H1 (cell line): ENCODE measurements around the gene HES4. TPM values are rescaled to one million over a fixed set of nuclear protein-coding genes. Genes with fewer than 3 reads are reported as not detected.

Source experiments
- CTCF ChIA-PET: fragments of 300-600 bp; sonication (Branson Sonifier 250); formaldehyde crosslinking; loops from one replicate; lab custom pipeline; 2021; ENCODE audit not compliant: partially characterized antibody; lab: Charles Lee
- POLR2A ChIA-PET: fragments of 300-600 bp; sonication (Branson Sonifier 250); formaldehyde crosslinking; loops from one replicate; lab custom pipeline; 2021; ENCODE audit warnings: inconsistent platforms; ENCODE audit not compliant: partially characterized antibody; lab: Charles Lee
- DNase-seq, 2 experiments: peaks; one replicate each; pipeline versions ENCODE4 v3.0.0 to v3.0.0-alpha.2; 2010 to 2022; ENCODE audit warnings: low spot score in 2 of 2, low read depth in 1 of 2, mixed read lengths in 1 of 2
- FAIRE-seq: peaks from 2 replicates; lab custom pipeline; 2011; peaks lifted over from hg19 to GRCh38; lab: Jason Lieb, UNC
- H2AFZ ChIP-seq: 2 replicates; pipeline ENCODE4 v1.8.1; 2012; ENCODE audit warnings: low read length, inconsistent platforms
- H2AK5ac ChIP-seq: 2 replicates; pipeline ENCODE4 v1.6.1; 2013; ENCODE audit warnings: low read depth, low read length
- H2BK120ac ChIP-seq: replicated peaks from 2 replicates; pipeline ENCODE3; 2013; ENCODE audit warnings: low read depth, low read length, inconsistent platforms
- H2BK12ac ChIP-seq: 2 replicates; pipeline ENCODE4 v1.6.1; 2013; ENCODE audit warnings: low read depth, low read length
- H2BK15ac ChIP-seq: 2 replicates; pipeline ENCODE4 v1.6.1; 2013; ENCODE audit warnings: low read length
- H2BK20ac ChIP-seq: 2 replicates; pipeline ENCODE4 v1.6.1; 2013; ENCODE audit warnings: low read length
- H2BK5ac ChIP-seq: 2 replicates; pipeline ENCODE4 v1.6.1; 2013; ENCODE audit warnings: low read depth, low read length
- H3K14ac ChIP-seq: 2 replicates; pipeline ENCODE4 v1.6.1; 2013; ENCODE audit warnings: inconsistent platforms; ENCODE audit not compliant: insufficient read length
- H3K18ac ChIP-seq: 2 replicates; pipeline ENCODE4 v1.6.1; 2013; ENCODE audit warnings: low read length; ENCODE audit errors: extremely low read depth
- H3K23ac ChIP-seq: 2 replicates; pipeline ENCODE4 v1.6.1; 2013; ENCODE audit warnings: inconsistent platforms; ENCODE audit not compliant: insufficient read length
- H3K23me2 ChIP-seq: 2 replicates; pipeline ENCODE4 v1.6.1; 2013; ENCODE audit warnings: low read depth, low read length
- H3K27ac ChIP-seq: 2 replicates; pipeline ENCODE4 v1.6.1; 2011; ENCODE audit warnings: low read depth, low read length, inconsistent platforms
- H3K27me3 ChIP-seq, 4 experiments: replicated peaks in 1 of 4; 1 replicate in 1 of 4; 2 replicates in 3 of 4; pipeline versions ENCODE4 v1.6.1 to v1.8.1; 2011 to 2013; ENCODE audit warnings: low read length in 3 of 4, mild to moderate bottlenecking in 3 of 4, inconsistent platforms in 2 of 4, mixed read lengths in 2 of 4, moderate library complexity in 1 of 4; ENCODE audit not compliant: control insufficient read depth in 3 of 4, insufficient read depth in 3 of 4; ENCODE audit errors: extremely low read depth in 1 of 4
- H3K36me3 ChIP-seq, 4 experiments: 2 replicates each; pipeline versions ENCODE4 v1.6.1 to v1.8.1; 2011 to 2013; ENCODE audit warnings: mild to moderate bottlenecking in 4 of 4, low read length in 3 of 4, moderate library complexity in 2 of 4, control low read depth in 1 of 4, inconsistent platforms in 1 of 4; ENCODE audit not compliant: insufficient read depth in 4 of 4, control insufficient read depth in 2 of 4
- H3K4ac ChIP-seq: replicated peaks from 2 replicates; pipeline ENCODE3; 2013; ENCODE audit warnings: low read length, low read depth, mixed read lengths, inconsistent platforms; ENCODE audit not compliant: insufficient read length
- H3K4me1 ChIP-seq, 4 experiments: replicated peaks in 1 of 4; 1 replicate in 1 of 4; 2 replicates in 3 of 4; pipeline versions ENCODE4 v1.6.1 to v1.8.1; 2011 to 2013; ENCODE audit warnings: low read length in 3 of 4, inconsistent platforms in 2 of 4, mixed read lengths in 1 of 4; ENCODE audit not compliant: insufficient read depth in 4 of 4, control insufficient read depth in 3 of 4
- H3K4me2 ChIP-seq, 2 experiments: 2 replicates each; pipeline versions ENCODE4 v1.6.1 to v1.8.1; 2011 to 2013; ENCODE audit warnings: low read depth in 2 of 2, low read length in 2 of 2, control low read depth in 1 of 2, inconsistent platforms in 1 of 2, mild to moderate bottlenecking in 1 of 2; ENCODE audit not compliant: insufficient read depth in 1 of 2
- H3K4me3 ChIP-seq, 4 experiments: fragments of 200-600, 300-600 bp in 1 of 4; sonication (generic), shearing (Covaris generic), sonication (Bioruptor Twin) in 1 of 4; 2 replicates each; pipeline versions ENCODE4 v1.5.1 to v1.8.1; 2011 to 2016; ENCODE audit warnings: low read length in 4 of 4, low read depth in 3 of 4, control low read depth in 2 of 4, inconsistent platforms in 2 of 4, mild to moderate bottlenecking in 2 of 4, mixed read lengths in 1 of 4, moderate library complexity in 1 of 4; ENCODE audit not compliant: insufficient read depth in 2 of 4; ENCODE audit errors: extremely low read depth in 1 of 4
- H3K56ac ChIP-seq: replicated peaks from 2 replicates; pipeline ENCODE3; 2013; ENCODE audit warnings: low read depth, mild to moderate bottlenecking, mixed read lengths, low read length, inconsistent platforms; ENCODE audit not compliant: insufficient read length
- H3K79me1 ChIP-seq: 2 replicates; pipeline ENCODE4 v1.6.1; 2013; ENCODE audit warnings: low read depth, low read length, control low read depth
- H3K79me2 ChIP-seq, 2 experiments: 2 replicates each; pipeline versions ENCODE4 v1.6.1 to v1.8.1; 2012 to 2013; ENCODE audit warnings: low read length in 2 of 2, mild to moderate bottlenecking in 2 of 2, inconsistent platforms in 1 of 2; ENCODE audit not compliant: insufficient read depth in 2 of 2, control insufficient read depth in 1 of 2
- H3K9ac ChIP-seq, 4 experiments: replicated peaks in 1 of 4; 1 replicate in 1 of 4; 2 replicates in 3 of 4; pipeline versions ENCODE4 v1.6.1 to v1.8.1; 2011 to 2013; ENCODE audit warnings: low read depth in 3 of 4, low read length in 3 of 4, control low read depth in 2 of 4, mild to moderate bottlenecking in 2 of 4, moderate library complexity in 2 of 4, inconsistent platforms in 1 of 4; ENCODE audit errors: extremely low read depth in 1 of 4
- H3K9me3 ChIP-seq, 2 experiments: 2 replicates each; pipeline versions ENCODE4 v1.6.1 to v1.8.1; 2012 to 2013; ENCODE audit warnings: mild to moderate bottlenecking in 2 of 2, moderate library complexity in 2 of 2, control low read depth in 1 of 2, inconsistent platforms in 1 of 2, low read depth in 1 of 2, low read length in 1 of 2, mixed read lengths in 1 of 2; ENCODE audit not compliant: insufficient read depth in 2 of 2
- H4K20me1 ChIP-seq, 2 experiments: replicated peaks in 1 of 2; 2 replicates each; pipeline versions ENCODE3 to v1.8.1; 2011 to 2013; ENCODE audit warnings: inconsistent platforms in 2 of 2, low read length in 2 of 2, mild to moderate bottlenecking in 1 of 2; ENCODE audit not compliant: insufficient read depth in 2 of 2, control insufficient read depth in 1 of 2
- H4K5ac ChIP-seq: 2 replicates; pipeline ENCODE4 v1.6.1; 2013; ENCODE audit warnings: low read length, low read depth, mixed read lengths, inconsistent platforms; ENCODE audit not compliant: insufficient read length
- H4K8ac ChIP-seq: 2 replicates; pipeline ENCODE4 v1.8.0; 2013; ENCODE audit warnings: mild to moderate bottlenecking, moderate library complexity, low read length, inconsistent platforms; ENCODE audit not compliant: insufficient read depth; ENCODE audit errors: extremely low read depth
- H4K91ac ChIP-seq: replicated peaks from 2 replicates; pipeline ENCODE3; 2013; ENCODE audit warnings: low read length, mixed read lengths, inconsistent platforms; ENCODE audit not compliant: insufficient read length
- BCL11A ChIP-seq, 2 experiments: IDR thresholded peaks; one replicate each; pipeline ENCODE4 v1.6.1; 2011; ENCODE audit warnings: low read depth in 2 of 2, low read length in 2 of 2, mild to moderate bottlenecking in 2 of 2
- CBX5 ChIP-seq: fragments of 300-800, 300-1000 bp; sonication (generic); IDR thresholded peaks from 2 replicates; pipeline ENCODE4 v1.7.1; 2016; ENCODE audit warnings: antibody characterized with exemption, low read length, low read depth
- JUN ChIP-seq: IDR thresholded peaks from 2 replicates; pipeline ENCODE4 v1.6.1; 2011; ENCODE audit warnings: low read depth, mild to moderate bottlenecking, improper control_type of control experiment, low read length
- KDM5A ChIP-seq: fragments of 200-600 bp; IDR thresholded peaks from 2 replicates; pipeline ENCODE4 v1.7.1; 2012; ENCODE audit warnings: mild to moderate bottlenecking, low read length, inconsistent platforms, mixed read lengths
- NRF1 ChIP-seq: IDR thresholded peaks from 2 replicates; pipeline ENCODE4 v1.6.1; 2011; ENCODE audit warnings: mild to moderate bottlenecking, low read depth, low read length, improper control_type of control experiment
- RAD21 ChIP-seq, 2 experiments: IDR thresholded peaks in 1 of 2; conservative IDR thresholded peaks in 1 of 2; 2 replicates each; pipeline ENCODE4 v1.6.1; 2011; ENCODE audit warnings: low read depth in 2 of 2, low read length in 2 of 2, improper control_type of control experiment in 1 of 2, inconsistent platforms in 1 of 2, mild to moderate bottlenecking in 1 of 2, moderate library complexity in 1 of 2
- RBBP5 ChIP-seq: IDR thresholded peaks from 2 replicates; pipeline ENCODE4 v1.7.1; 2012; ENCODE audit warnings: low read depth, mild to moderate bottlenecking, inconsistent platforms, low read length, moderate library complexity, borderline replicate concordance
- SIX5 ChIP-seq: IDR thresholded peaks from 2 replicates; pipeline ENCODE4 v1.6.1; 2011; ENCODE audit warnings: mild to moderate bottlenecking, low read depth, low read length
- SP1 ChIP-seq: IDR thresholded peaks from 2 replicates; pipeline ENCODE4 v1.6.1; 2011; ENCODE audit warnings: low read depth, low read length
- WGBS, 2 experiments: shearing (Covaris generic) in 1 of 2; methylation state at CpG; one replicate each; pipeline versions ENCODE4 v1.1.6 to v1.1.7; 2013 to 2015; ENCODE audit warnings: low lambda C conversion rate in 2 of 2, mixed read lengths in 2 of 2, inconsistent platforms in 1 of 2, low coverage in 1 of 2, missing lambda C conversion rate in 1 of 2; ENCODE audit not compliant: insufficient replicate concordance in 2 of 2, insufficient coverage in 1 of 2, insufficient read length in 1 of 2; ENCODE audit errors: extremely low coverage in 1 of 2, missing lambda C conversion rate in 1 of 2; 5-methylcytosine and 5-hydroxymethylcytosine counted together
- polyA plus RNA-seq, 7 experiments: library from polyadenylated mRNA; depleted of rRNA in 3 of 7; stranded (reverse) in 5 of 7; unstranded in 2 of 7; fragments of >200 nt in 5 of 7; fragments of 200-250 nt in 2 of 7; gene quantifications; 1 replicate in 5 of 7; 2 replicates in 1 of 7; 4 replicates in 1 of 7; pipeline versions ENCODE4 v1.2.1 to v1.2.3, GENCODE V29; 2011 to 2013; ENCODE audit warnings: missing spikeins in 2 of 7, mixed read lengths in 2 of 7
- total RNA-seq: library from RNA; stranded (reverse); fragmentation: NEBNext Ultra II Directional; extraction: Animal tissue kit (Norgen Biotek cat#: 25700); gene quantifications from 2 replicates; pipeline ENCODE4 v1.2.1, GENCODE V29; 2021

HES4 gene
- total and polyA plus RNA-seq, 2 of the 8 experiments (the other 6 are each of a cell fraction or from before 2014, with no cell fraction given), result 2.8 to 3.5 TPM

GRCh38 chr1:995665-996633 lies 3.9 kb downstream of the HES4 start:
- H2AFZ ChIP-seq, result no peak overlapping the region
- 76% methylated on average over 19 of the region's 30 CpGs; no CpG with 5 or more reads in 1 of the 2 experiments for WGBS, 2 experiments
- peaks cover 38 to 67% (median 59%) of the 10 kb centered on the region in 4 experiments for H3K27me3 ChIP-seq
- ChIA-PET POLR2A (interaction anchor here (1.2 to 2.6 kb wide), 4 partner anchors 14 to 56 kb away, joined by 3 to 20 read pairs (median 8); partner anchors contain the start of gene PERM1), CTCF (interaction anchor here (0.7 to 7.7 kb wide), 6 partner anchors 10 to 68 kb away, joined by 3 to 86 read pairs (median 10); partner anchors contain the start of gene PERM1)
- H2BK12ac ChIP-seq, result no peak overlapping the region
- no peak for TF ChIP-seq SIX5
- no peak for TF ChIP-seq BCL11A (IDR thresholded peaks at IDR 0.05; ENCODE audit: low read depth in 2 of 2, low read length in 2 of 2)
- TF ChIP-seq KDM5A, result no peak
- TF ChIP-seq SP1, result no peak
- no peak for TF ChIP-seq NRF1
- no peak for TF ChIP-seq CBX5
- no peak for TF ChIP-seq RBBP5
- TF ChIP-seq RAD21 (IDR thresholded peaks at IDR 0.05 in 1 of 2, conservative IDR thresholded peaks at IDR 0.05 in 1 of 2; ENCODE audit: low read depth in 2 of 2, low read length in 2 of 2), result no peak
- no peak for TF ChIP-seq JUN
- no peaks in the 10 kb centered on the region; a peak in 1 of 4 replicates for H3K9me3 ChIP-seq
- H2AK5ac ChIP-seq, result no peak overlapping the region
- peaks cover 0 to 21% (median 10%) of the 10 kb centered on the region in 4 experiments; a peak in 5 of 7 replicates for H3K4me1 ChIP-seq
- no peak overlapping the region for H3K4me2 ChIP-seq
- no peak overlapping the region; the same call in 1 of the 2 replicates for H4K8ac ChIP-seq
- H3K4me3 ChIP-seq, result no peak overlapping the region
- no peak overlapping the region for H4K5ac ChIP-seq
- H2BK15ac ChIP-seq, result no peak overlapping the region
- no peaks in the 10 kb centered on the region for H3K79me2 ChIP-seq
- no peak overlapping the region for H3K14ac ChIP-seq
- no peak overlapping the region for H2BK5ac ChIP-seq
- peaks cover 0 to 18% (median 0%) of the 10 kb centered on the region in 4 experiments; a peak in 1 of 8 replicates for H3K36me3 ChIP-seq
- no peak overlapping the region for H3K56ac ChIP-seq
- H4K91ac ChIP-seq, result no peak overlapping the region
- H3K23me2 ChIP-seq, result peaks cover 8% of the 10 kb centered on the region; the same call in 1 of the 2 replicates
- H3K27ac ChIP-seq, result no peak overlapping the region
- no peak overlapping the region for H2BK120ac ChIP-seq
- no peak for DNase-seq
- FAIRE-seq, result no peak
- no peak overlapping the region for H3K23ac ChIP-seq
- no peak overlapping the region for H3K18ac ChIP-seq
- no peak overlapping the region for H2BK20ac ChIP-seq
- peaks cover 0 to 6% of the 10 kb centered on the region in 2 experiments for H4K20me1 ChIP-seq
- no peaks in the 10 kb centered on the region for H3K79me1 ChIP-seq
- no peak overlapping the region for H3K4ac ChIP-seq
- no peak overlapping the region for H3K9ac ChIP-seq
